Measurements from ENCODE around the gene OR10G8.

- no peak for TF ChIP-seq CTCF (IDR thresholded peaks at IDR 0.05 in 4 of 5, conservative IDR thresholded peaks at IDR 0.05 in 1 of 5)
- TF ChIP-seq POLR2A (IDR thresholded peaks at IDR 0.05): no peak
These were observed 13.0 kb downstream of the OR10G8 start for GRCh38 chr11:124039557-124039956.

Data from gastrocnemius medialis (tissue), 4 donors.